Suppressor macrophage treated with lipopolysaccharide for 1 hour (primary cell): ENCODE results near the gene MGST1.

Experiments
- DNase-seq, 3 donors: peaks; one replicate each; pipeline ENCODE4 v3.0.0-alpha.2; 2020 to 2022

The MGST1 gene

GRCh38 chr12:16347391-16348298 is at the start of gene MGST1:
Gene MGST1 (plus strand): TSS chr12:16347645. CDS start chr12:16354253, 6,608 bp downstream.
- DNase-seq: peak; percentile 48 to 75 (median 57)

- no peak for DNase-seq
Observed at GRCh38 chr12:16299403-16299802, 48.0 kb upstream of the MGST1 start.

GRCh38 chr12:16300122-16300521 is 47.3 kb upstream of the MGST1 start:
- DNase-seq: no peak

- DNase-seq: no peak
Observed at GRCh38 chr12:16300736-16301135, 46.7 kb upstream of the MGST1 start.

- no peak for DNase-seq
Observed at GRCh38 chr12:16303939-16304338, 43.5 kb upstream of the MGST1 start.

- no peak for DNase-seq
Observed at GRCh38 chr12:16307856-16308475, 39.5 kb upstream of the MGST1 start.

GRCh38 chr12:16310934-16311333 is 36.5 kb upstream of the MGST1 start:
- DNase-seq: no peak

- no peak for DNase-seq
Observed at GRCh38 chr12:16323010-16323409, 24.4 kb upstream of the MGST1 start.

- no peak for DNase-seq
Observed at GRCh38 chr12:16323638-16324037, 23.8 kb upstream of the MGST1 start.

GRCh38 chr12:16324272-16324671 is 23.2 kb upstream of the MGST1 start:
- no peak for DNase-seq

GRCh38 chr12:16324772-16325171 is 22.7 kb upstream of the MGST1 start:
- no peak for DNase-seq

- DNase-seq: no peak
Observed at GRCh38 chr12:16325426-16325825, 22.0 kb upstream of the MGST1 start.

GRCh38 chr12:16327963-16328362 is 19.5 kb upstream of the MGST1 start:
- DNase-seq: no peak

GRCh38 chr12:16329594-16329993 is 17.9 kb upstream of the MGST1 start:
- no peak for DNase-seq

- no peak for DNase-seq
Observed at GRCh38 chr12:16330560-16330959, 16.9 kb upstream of the MGST1 start.

GRCh38 chr12:16331998-16332397 is 15.4 kb upstream of the MGST1 start:
- DNase-seq: no peak

- no peak for DNase-seq
Observed at GRCh38 chr12:16335838-16336237, 11.6 kb upstream of the MGST1 start.

GRCh38 chr12:16344269-16344668 is 3.2 kb upstream of the MGST1 start:
- no peak for DNase-seq

- DNase-seq: no peak
Observed at GRCh38 chr12:16345105-16345504, 2.3 kb upstream of the MGST1 start.

- DNase-seq: no peak
Observed at GRCh38 chr12:16346958-16347357, 487 bp upstream of the MGST1 start.

- no peak for DNase-seq
Observed at GRCh38 chr12:16348435-16349130, 1.1 kb downstream of the MGST1 start.

- DNase-seq: peak; percentile 66 to 82 (median 73)
Observed at GRCh38 chr12:16349131-16349460, 1.7 kb downstream of the MGST1 start.

- peak; percentile 38 to 56 (median 48) for DNase-seq
Observed at GRCh38 chr12:16350682-16351081, 3.2 kb downstream of the MGST1 start.

GRCh38 chr12:16352481-16352880 is 5.0 kb downstream of the MGST1 start:
- no peak for DNase-seq
